ENCODE results near the gene RPL36. TPM values are rescaled to one million over a fixed set of nuclear protein-coding genes. Genes with fewer than 3 reads are reported as not detected.

Gene RPL36
- total and polyA plus RNA-seq, 9 of the 15 experiments (the other 6 are each of a cell fraction or from before 2014, with no cell fraction given), result 350 to 3,412 (median 1,507) TPM

GRCh38 chr19:5690125-5690954 lies at the start of gene RPL36 (continued):
- TF ChIP-seq JUN (IDR thresholded peaks at IDR 0.05; ENCODE audit: borderline replicate concordance, low read depth, low read length) (no peak), JUN (CRISPR knock-in tag; IDR thresholded peaks at IDR 0.05; ENCODE audit: borderline replicate concordance) (0 out of 2 replicates have a peak, but pooled peaks have one; percentile 20), HNRNPL (IDR thresholded peaks at IDR 0.05; ENCODE audit: low read depth, low read length) (peak; percentile 76; the same call in 1 of the 2 replicates), PHF20 (IDR thresholded peaks at IDR 0.05; ENCODE audit: partially characterized antibody) (peak; percentile 83), TRIM28 (IDR thresholded peaks at IDR 0.05) (peak; percentile 63), TRIM24 (IDR thresholded peaks at IDR 0.05) (no peak), MTF1 (CRISPR knock-in tag; IDR thresholded peaks at IDR 0.05; ENCODE audit: borderline replicate concordance) (no peak), PTBP1 (IDR thresholded peaks at IDR 0.05; ENCODE audit: low read depth, low read length) (peak; percentile 82), SMARCC2 (IDR thresholded peaks at IDR 0.05; ENCODE audit: low read depth) (no peak), NFATC3 (IDR thresholded peaks at IDR 0.05) (no peak), FOXM1 (IDR thresholded peaks at IDR 0.05; ENCODE audit: low read depth) (peak; percentile 12; the same call in 1 of the 2 replicates), FOXM1 (CRISPR knock-in tag; IDR thresholded peaks at IDR 0.05; ENCODE audit: low read depth) (peak; percentile 66), ARID1B (IDR thresholded peaks at IDR 0.05) (peak; percentile 44), PHTF2 (CRISPR knock-in tag; IDR thresholded peaks at IDR 0.05) (no peak), SRSF7 (optimal IDR thresholded peaks at IDR 0.05; ENCODE audit: low read depth, low read length) (no peak), CBX8 (IDR thresholded peaks at IDR 0.05; ENCODE audit: borderline replicate concordance, extremely low read depth, low read depth, low read length, poor library complexity, severe bottlenecking) (no peak), ELF1 (tag; IDR thresholded peaks at IDR 0.05) (peak; percentile 92), NCOA6 (IDR thresholded peaks at IDR 0.05) (no peak)
- TF ChIP-seq, protein P1, sequence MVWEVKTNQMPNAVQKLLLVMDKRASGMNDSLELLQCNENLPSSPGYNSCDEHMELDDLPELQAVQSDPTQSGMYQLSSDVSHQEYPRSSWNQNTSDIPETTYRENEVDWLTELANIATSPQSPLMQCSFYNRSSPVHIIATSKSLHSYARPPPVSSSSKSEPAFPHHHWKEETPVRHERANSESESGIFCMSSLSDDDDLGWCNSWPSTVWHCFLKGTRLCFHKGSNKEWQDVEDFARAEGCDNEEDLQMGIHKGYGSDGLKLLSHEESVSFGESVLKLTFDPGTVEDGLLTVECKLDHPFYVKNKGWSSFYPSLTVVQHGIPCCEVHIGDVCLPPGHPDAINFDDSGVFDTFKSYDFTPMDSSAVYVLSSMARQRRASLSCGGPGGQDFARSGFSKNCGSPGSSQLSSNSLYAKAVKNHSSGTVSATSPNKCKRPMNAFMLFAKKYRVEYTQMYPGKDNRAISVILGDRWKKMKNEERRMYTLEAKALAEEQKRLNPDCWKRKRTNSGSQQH (CRISPR knock-in tag; IDR thresholded peaks at IDR 0.05), result no peak

Measured in K562 (cell line).